ENCODE data around the gene DPEP2.

DNA sequence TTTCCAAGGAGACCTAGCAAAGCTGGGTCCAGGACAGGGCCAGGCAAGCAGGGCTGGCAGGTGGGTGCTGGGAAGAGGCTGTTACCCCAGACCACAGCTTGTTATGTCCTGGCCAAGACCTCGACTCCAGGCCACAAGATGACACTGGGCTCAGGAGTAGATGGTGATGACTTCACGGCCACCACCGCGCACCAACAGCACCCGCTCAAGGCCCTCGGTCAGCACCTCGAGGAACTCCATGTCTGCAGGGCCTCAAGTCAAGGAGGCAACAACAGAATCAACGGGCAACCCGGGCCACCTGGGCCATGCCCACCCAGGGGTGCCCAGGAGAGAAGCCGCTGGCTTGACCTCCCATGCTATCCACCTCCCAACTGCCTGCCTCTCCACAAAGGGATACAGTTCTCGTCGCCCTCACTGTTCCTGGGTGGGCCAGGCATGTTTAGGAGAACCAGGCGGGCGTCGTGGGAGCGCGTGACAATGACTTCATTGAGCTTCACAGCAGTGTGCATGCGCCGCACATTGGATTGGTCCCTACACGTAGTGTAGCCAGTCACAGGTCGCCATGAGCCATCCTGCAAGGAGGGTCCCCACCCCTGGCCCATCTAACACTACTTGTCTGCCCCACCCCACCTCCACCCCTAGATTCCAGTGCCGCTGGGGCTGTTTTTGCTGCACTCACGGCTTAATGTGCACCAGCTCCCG, 54.4 kb downstream of the DPEP2 start:
- TF ChIP-seq, protein P1, sequence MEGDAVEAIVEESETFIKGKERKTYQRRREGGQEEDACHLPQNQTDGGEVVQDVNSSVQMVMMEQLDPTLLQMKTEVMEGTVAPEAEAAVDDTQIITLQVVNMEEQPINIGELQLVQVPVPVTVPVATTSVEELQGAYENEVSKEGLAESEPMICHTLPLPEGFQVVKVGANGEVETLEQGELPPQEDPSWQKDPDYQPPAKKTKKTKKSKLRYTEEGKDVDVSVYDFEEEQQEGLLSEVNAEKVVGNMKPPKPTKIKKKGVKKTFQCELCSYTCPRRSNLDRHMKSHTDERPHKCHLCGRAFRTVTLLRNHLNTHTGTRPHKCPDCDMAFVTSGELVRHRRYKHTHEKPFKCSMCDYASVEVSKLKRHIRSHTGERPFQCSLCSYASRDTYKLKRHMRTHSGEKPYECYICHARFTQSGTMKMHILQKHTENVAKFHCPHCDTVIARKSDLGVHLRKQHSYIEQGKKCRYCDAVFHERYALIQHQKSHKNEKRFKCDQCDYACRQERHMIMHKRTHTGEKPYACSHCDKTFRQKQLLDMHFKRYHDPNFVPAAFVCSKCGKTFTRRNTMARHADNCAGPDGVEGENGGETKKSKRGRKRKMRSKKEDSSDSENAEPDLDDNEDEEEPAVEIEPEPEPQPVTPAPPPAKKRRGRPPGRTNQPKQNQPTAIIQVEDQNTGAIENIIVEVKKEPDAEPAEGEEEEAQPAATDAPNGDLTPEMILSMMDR (conservative IDR thresholded peaks at IDR 0.05; ENCODE audit: low read depth, low read length), result no peak
- no peak for TF ChIP-seq POLR2A (IDR thresholded peaks at IDR 0.05; ENCODE audit: low read depth, low read length)
- no peak for TF ChIP-seq CEBPB (IDR thresholded peaks at IDR 0.05; ENCODE audit: low read depth, low read length)
- TF ChIP-seq, protein P2, sequence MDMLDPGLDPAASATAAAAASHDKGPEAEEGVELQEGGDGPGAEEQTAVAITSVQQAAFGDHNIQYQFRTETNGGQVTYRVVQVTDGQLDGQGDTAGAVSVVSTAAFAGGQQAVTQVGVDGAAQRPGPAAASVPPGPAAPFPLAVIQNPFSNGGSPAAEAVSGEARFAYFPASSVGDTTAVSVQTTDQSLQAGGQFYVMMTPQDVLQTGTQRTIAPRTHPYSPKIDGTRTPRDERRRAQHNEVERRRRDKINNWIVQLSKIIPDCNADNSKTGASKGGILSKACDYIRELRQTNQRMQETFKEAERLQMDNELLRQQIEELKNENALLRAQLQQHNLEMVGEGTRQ (IDR thresholded peaks at IDR 0.05; ENCODE audit: low read depth, low read length), result no peak
- TF ChIP-seq RAD21 (IDR thresholded peaks at IDR 0.05; ENCODE audit: low read length), result no peak
- TF ChIP-seq MXI1 (IDR thresholded peaks at IDR 0.05; ENCODE audit: borderline replicate concordance, low read depth, low read length), result no peak
- TF ChIP-seq SMC3 (IDR thresholded peaks at IDR 0.05; ENCODE audit: low read depth, low read length), result no peak
- TF ChIP-seq MAFK (IDR thresholded peaks at IDR 0.05; ENCODE audit: low read depth, low read length), result no peak
- no peak for TF ChIP-seq CHD1 (IDR thresholded peaks at IDR 0.05; ENCODE audit: low read depth, low read length)
- TF ChIP-seq RFX5 (IDR thresholded peaks at IDR 0.05; ENCODE audit: low read depth, low read length), result no peak
- TF ChIP-seq BHLHE40 (IDR thresholded peaks at IDR 0.05; ENCODE audit: low read depth, low read length), result no peak

All from IMR-90 (cell line).